Measurements from ENCODE around the gene MAP2K2.
A peak's percentile ranks its signal among the peaks of the same experiment; 100 is the strongest.

MAP2K2 gene

DNA sequence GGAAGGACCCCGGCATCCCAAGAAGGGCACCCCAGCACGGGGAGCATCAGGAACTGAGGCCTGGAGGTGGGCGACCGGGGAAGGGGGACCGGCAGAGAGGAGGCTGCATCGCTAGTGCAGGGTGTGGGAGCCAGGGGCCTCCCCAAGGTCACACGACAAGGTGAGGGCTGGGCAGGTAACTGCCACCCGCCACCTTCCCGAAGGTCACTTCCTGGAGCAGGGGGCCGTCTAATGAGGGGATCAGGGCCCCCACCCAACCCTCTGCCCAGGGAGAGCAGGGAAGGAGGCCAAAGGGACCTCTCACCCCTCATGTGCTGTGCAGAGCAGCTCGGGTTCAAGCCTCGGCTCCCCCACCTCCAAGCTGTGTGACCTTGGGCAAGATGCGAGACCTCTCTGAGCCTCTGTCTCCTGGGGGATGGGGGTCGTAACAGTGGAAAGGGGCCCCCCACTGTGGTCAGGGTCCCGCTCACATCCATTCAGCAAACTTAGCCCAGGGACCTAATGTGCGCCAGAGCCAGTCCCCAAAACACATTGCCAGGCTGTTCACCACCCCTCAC is 63.2 kb downstream of the MAP2K2 start:
- no peak for DNase-seq (ENCODE audit: low spot score)

DNA sequence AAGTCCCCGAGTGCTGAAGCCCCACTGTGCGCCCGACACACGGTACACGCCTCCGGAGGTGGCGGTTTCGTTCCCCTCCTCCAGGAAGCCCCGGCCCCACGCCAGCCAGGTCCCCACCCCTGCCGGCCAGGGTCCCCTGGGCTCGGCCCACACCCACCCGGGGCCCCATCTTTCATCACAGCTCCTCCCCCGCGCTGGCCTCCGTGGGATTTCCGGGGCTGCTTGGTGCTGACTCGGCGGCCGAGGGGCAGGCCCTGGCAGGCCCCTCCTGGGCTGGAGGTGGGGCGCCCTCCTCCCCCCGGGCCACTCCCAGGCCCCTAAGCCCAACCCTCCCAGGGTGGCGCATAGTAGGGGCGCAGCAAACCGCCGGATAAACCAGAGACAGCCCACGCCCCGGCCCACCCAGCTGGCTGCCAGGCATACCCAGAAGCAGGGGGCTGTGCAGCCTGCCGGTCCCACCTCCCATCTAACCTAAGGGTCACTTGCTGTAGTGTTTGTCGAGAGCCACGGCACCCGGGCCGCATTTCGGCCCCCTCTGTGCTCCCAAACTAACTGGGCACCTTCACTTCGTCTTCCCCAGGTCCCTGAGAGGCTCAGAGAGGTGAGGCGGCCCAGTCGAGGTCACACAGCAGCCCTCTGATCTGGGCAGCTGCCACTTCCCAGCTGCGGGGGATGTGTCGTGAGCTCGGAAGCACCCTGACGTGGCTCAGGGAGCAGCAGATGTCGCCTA is 63.9 kb downstream of the MAP2K2 start:
- no peak for DNase-seq (ENCODE audit: low spot score)

DNA sequence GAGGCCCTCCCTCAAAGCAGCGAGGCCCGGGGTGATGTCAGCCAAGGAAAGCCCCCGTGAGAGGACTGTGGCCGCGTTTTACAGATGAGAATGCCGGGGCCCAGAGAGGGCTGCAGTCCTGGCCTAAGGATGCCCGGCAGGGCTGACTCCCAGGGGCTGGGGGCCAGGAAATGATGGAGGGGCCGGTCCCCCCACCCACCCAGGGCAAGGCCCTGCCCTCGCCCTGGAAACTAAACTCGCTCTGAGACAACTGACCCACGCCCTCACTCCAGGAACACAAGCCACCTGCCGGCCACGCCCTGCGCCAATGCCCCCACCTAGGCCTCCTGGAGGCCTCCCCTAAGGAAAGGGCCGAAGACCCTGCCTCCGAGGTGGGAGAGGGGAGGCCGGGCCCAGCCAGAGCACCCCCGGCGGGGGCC is 64.5 kb downstream of the MAP2K2 start:
- DNase-seq (ENCODE audit: low spot score) = no peak

DNA sequence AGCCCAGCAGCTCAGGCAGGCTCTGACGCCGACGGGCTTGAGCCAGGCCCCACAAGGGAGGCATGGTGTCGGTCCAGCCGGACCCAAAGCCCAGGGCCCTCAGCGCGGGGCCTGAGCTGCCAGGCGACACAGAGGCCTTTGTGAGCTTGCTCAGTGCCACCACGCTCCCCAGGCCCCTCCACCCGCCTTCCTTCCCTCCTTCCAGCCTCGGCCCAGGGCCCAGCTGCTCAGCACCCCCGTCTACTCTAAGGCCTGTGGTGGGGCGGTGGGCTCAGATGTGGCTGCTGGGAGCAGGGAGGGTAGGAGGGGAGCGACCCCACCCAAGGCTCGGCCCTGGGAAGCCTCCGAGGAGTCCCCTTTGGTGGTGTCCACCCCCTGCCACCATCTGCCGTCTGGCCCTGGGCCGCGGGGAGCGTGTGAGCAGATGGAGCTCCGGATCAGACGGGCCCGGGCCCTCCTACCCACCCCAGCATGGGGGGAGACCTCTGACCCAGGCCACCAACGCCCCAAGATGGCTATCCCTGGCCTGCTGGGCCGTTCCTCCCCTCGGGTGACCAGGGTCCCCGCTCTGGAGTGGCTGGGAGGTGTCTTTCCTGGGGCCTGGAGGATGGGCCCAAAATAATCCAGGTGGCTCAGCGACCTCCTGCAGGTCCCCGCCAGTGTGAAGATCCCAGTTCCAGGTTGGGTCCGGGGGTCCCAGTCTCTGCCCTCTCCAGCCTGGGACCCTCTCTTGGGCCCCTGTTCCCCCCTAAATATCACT is 65.0 kb downstream of the MAP2K2 start:
- DNase-seq (ENCODE audit: low spot score) = peak; percentile 92

DNA sequence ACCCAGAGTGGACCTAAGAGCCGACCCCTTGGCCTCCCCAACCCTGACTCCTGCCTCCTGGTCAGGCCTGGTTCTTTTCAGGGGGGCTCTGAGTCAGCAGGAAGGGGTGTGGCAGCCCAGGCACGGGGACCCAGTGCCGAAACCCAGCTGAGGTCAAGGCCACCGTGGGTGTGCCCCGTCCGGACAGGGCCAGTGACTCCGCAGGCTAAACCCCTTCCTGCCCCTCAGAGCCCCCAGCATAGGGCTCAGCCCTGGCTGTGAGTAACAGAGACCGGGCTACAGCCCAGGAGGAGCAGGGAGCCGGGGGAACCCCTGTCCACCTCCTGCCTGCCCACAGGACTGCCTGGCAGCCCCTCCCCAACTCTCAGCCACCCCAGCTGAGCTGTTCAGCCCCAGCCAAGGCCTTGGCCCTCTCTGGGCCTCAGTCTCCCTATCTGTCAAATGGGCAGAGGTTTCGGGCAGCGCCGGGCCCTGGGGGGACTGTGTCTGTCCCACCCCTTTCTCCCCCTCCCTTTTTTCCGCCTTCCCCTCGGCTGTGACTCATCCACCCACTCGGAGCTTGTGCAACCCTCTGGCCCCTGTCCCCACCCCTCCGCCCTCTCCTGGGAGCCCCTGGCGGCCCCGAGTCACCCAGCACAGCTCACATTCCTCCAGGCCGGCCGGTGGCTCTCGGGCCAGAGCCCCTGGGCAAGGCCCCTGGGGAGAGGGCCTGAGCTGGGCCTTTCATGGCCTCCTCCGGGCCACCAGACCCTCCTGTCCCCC is 65.8 kb downstream of the MAP2K2 start:
- DNase-seq (ENCODE audit: low spot score) = no peak

DNA sequence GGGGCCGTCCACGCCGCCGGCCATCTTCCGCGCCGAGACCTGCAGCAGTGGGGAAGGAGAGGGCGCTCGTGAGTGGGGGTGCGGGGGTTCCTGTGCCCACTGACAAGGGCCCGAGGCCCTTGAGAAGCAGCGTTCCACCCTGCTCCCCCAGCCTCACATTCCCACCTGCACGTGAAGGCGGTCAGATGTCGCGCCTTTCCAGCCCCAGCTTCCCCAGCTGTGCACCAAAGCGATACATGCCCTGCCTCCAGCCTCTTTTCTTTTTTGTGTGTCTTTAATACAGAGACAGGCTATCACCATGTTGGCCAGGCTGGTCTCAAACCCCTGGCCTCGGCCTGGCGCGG is 68.7 kb downstream of the MAP2K2 start:
- DNase-seq (ENCODE audit: low spot score) = no peak

DNA sequence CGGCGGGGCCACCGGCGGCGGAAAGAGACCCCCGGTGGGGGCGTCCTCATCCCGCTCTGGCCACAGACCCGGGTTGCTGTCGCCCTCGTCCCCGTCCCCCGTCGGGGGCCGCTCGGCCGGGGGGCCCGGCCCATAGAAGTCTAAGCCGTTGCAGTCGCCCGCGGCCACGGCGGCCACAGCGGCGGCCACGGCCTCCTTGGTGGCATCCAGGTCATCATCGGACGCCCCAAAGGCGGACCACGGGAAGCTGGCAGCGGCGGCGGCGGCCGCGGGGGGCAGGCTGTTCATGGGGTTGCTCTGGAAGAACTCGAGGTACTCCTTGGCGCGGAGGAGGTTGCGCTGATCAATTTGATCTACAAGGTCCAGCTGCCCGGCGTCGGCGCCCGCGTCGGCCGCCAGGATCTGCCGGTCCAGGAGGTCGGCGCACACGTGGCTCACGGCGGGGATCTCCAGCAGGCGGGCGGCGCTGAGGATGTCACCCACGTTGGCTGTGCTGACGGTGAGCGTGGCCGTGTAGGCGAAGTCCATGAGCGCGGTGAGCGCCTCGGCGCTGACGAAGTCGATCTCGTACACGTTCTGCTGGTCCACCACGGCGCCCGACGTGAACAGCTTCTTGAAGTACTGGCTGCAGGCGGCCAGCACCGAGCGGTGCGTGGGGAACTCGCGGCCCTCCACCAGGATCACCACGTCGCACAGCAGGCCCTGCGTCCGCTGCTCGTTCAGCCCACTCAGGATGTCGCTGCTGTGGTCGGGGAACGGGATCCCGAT is 69.3 kb downstream of the MAP2K2 start:
- DNase-seq (ENCODE audit: low spot score) = no peak

DNA sequence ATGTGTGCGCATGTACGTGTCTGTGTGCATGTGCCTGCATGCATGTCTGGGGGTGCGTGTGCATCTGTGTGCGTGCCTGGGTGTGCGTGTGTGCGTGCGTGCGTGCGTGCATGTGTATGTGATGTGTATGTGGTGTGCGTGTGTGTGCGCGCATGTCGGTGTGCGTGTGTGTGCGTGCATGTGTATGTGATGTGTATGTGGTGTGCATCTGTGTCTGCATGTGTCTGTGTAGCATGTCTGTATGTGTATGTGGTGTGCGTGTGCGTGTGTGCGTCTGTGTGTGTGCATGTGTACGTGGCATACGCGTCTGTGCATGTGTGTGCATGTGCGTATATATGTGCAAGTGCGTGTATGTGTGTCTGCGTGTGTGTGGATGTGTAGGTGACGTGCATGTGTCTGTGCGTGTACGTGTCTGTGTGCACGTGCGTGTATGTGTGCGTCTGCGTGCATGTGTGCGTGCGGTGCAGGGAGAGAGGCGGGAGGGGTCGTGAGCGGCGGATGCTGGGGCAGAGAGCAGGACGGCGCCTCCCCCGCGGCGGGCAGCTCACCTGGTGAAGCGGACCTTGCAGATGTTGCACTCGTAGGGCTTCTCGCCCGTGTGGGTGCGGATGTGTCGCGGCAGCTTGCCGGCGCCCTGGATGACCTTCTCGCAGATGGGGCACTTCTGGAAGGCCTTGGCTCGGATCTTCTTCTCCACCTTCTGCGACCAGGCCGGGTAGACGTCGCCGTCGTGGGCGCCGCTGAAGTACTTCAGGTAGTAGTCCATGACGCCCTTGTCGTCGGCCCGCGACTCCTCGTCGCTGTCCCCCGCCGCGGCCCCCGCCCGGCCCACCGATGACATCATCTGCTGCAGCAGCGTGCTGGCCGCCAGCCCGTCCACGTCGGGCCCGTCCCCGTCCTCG is 70.2 kb downstream of the MAP2K2 start:
- no peak for DNase-seq (ENCODE audit: low spot score)

DNA sequence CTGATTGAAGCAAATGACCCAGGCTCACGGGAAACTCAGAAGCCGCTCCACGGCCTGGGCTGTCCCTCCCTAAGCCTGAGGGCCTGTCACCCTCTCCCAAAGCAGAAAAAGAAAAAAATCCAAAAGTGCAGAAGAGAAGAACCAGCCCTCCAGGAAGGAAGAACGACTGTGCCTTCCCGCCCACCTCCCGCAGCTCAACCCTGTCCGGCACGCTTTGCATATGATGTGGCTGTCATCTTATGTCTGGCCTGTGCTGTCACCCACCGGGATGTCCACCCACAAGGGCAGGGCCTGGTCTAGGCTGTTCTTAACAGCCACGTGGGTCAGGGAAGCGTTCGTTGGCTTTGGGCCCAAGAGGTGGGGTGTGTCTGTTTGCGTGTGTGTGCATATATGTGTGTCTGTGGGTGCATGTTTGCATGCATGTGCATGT is 70.9 kb downstream of the MAP2K2 start:
- no peak for DNase-seq (ENCODE audit: low spot score)

DNA sequence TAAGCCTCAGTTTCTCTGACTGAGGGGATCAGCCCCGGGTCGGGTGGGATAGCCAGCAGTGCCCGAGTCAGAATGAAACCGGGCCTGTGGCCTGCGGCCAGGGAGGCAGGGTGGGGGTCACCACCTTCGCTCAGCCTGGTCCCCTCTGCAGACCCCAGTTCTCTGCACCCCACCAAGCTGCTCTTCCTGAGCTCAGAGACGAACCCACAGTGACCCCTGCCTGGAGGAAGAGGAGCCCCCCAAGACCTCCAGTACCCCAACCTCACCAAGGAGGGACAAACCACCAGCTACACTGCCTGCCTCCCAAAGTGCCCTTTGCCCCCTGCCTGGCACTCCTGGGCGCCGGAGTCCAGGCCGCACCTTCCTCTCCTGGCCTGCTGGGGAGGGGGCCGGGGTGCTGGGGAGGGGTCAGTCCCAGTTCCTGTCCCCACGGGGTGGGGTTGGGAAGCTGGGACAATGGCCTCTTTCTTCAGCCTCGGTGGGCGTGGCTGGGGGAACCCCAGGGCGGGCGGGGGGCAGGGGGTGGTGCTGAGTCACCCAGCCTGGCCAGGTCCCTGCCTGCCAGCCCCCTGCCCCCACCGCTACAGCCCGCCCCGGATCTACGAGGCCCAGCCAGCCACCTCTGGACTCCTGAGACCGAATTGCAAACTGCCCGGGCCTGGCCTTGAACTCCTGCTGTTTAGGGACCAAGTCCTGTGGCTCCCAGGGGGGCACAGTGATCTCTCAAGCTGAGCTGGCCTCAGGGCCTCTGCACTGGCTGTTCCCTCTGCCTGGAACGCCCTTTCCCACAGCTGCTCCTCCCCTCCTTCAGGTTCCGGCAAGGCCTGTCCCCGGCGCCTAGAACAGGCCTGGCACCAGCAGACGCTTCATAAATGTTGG is 71.6 kb downstream of the MAP2K2 start:
- DNase-seq (ENCODE audit: low spot score) = no peak

DNA sequence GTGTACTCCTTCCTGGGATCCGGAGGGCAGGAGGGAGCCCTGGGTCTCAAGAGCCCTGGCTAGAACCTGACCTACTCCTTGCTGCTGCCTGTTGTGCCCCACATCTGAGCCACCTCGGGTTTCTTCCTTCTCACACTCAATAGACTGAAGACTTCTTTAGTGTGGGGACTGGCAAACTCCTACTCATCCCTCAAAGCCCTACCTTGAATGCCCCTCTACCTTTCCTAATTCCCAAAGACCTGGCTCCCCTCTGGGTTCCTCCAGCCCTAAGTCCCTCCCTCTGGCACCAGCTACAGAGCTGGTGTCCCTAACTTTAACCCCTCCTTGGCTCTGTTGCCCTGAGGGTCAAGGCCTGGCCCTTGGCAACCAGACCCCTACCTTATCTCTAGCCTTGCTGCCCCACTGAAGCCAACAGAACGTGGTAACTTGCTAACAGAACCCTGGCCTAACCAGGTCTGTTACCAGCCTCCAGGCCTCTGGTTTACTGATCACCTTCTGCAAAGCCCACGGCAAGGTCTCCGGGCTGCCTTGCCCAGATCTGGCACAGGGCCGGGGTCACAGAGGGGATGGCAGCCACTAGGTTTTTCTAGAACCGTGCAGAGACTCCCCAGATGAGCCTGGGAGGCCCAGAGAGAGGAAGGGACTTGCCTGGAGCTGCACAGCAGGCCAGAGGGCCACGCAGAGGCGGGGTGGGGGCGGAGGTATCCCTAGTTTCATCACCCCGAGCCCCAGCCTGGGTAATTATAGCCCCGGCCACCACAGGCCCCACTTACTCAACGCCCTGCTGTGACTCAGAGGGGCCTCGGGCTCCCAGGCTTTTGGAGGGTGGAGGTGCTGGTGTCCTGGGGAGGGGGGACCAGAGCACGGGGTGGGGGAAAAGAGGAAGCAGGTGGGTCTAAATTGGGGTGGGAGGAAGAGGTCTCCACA is 72.5 kb downstream of the MAP2K2 start:
- DNase-seq (ENCODE audit: low spot score) = no peak

DNA sequence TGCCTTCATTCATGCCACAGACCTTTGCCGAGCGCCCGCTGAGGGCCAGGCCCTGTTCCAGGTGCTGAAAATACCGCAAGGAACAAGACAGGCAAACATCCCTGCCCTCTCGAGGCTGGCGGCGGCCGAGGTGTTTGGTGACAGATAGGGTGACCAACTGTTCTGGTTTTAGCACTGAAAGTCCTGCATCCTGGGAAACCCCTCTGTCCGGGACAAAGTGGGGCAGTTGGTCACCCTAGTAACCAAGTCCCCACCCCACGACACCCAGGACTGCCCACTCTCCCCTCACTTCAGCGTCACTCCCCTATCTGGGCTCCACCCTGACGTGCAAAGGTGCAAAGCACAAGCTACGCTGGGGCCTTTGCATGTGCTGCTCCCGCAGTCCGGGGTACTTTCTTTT is 74.5 kb downstream of the MAP2K2 start:
- no peak for DNase-seq (ENCODE audit: low spot score)

DNA sequence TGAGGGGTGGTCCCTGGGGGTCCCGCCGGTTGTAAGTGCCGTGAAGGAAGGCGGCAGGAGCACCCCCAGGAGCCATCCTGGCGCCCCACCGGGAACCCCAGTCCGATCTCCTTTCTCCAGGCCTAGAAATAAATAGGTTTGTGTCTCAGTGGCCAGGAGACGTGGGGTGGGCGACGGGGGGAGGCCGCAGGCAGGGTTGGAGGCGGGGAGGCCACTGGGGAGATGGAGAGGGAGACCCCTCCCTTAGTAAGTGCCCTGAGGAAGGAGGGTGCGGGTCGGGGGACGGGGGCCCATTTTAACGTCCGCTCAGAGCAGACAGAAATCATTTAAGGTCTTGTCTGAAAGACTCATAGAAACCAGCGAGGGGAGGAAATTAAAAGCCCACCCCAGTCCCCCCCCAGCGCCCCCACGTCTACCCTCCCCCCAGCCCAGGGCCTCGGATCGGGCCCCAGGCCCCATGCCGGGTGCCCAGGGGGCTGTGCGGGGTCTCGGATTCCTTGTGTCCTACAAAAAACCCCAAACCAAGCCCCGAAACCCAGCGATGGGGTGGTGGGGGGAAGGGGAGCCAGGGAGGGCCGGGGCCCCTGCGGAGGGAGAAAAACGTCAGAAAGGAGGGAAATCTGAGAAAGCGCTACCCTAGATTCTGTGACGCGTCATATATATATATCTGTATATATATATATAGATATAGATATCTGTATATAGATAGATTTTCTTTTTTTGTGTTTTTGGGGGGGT is 76.8 kb downstream of the MAP2K2 start:
- no peak for DNase-seq (ENCODE audit: low spot score)

DNA sequence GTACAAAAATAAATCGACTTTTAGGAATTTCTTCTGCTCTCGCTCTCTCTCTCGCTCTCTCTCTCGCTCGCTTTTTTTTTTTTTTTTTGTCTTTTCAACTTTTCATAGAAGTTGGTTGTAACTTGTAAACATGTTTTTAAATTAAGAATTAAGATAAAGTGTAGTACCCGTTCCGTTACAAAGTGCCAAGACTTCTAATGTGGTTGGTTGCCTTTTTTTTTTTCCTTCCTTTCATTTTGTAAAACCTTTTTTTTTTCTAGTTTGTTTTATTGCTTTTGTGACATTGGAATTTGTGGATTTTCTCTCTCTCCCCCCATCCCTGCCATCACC is 77.6 kb downstream of the MAP2K2 start:
- DNase-seq (ENCODE audit: low spot score) = no peak

DNA sequence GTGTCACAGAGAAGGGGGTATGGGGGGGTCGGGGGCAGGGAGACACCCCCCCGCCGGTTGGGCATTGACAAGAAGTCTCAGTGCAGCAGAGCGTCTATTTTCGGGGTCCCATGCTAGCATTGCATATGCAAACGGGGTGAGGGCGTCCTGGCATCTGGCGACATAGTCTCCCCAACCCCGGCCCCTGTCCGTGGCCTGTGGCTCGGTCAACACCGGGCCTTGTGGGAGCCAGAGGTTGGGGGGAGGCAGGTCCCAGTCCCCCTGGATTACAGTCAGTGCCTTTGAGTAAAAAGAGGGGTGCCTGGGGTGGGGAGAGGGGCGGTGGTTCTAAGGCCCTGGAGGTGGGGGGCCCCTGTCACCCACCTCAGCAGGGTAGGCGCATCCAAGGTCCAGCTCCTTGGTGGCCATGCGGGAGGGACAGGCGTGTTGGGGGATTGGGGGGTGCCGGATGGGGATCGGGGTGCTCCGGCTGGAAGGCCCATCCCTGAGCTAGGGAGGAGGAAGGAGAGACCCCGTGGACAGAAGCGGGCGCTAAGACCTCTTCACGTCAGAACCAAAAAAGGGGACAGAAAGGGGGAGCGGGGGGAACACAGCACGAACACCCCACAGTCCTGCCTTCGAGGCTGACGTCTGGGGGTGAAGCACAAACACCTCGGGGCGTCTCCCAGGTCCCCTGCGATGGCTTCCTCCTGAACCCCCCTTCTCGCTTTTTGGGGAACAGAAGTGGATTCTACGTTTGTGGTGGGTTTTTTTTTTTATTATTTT is 78.1 kb downstream of the MAP2K2 start:
- DNase-seq (ENCODE audit: low spot score) = no peak

DNA sequence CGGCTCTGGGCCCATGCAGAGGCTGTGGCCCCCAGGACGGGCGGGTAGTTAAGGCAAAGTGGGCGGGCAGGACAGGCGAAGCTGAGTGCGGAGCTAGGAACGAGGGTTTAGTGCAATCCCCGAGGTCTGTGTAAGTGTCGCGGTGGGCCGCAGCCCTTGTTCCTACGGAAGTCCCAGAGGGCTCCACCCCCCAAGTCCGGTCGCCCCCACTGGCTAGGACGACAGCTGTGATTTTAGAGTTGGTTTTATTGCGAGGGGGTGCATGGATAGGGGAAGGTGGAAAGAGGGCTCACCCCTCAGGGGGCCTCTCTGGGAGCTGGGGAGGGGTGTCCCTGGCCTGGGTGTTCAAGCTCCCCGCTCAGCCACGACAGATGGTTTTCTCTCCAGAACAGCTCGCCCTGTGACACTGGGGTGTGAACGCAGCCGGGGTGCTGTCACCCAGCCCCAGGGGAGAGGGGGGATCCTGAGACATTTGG is 78.9 kb downstream of the MAP2K2 start:
- no peak for DNase-seq (ENCODE audit: low spot score)
